ENCODE measurements around the gene CORIN.
A peak's percentile ranks its signal among the peaks of the same experiment; 100 is the strongest.

CORIN gene

GRCh38 chr4:47747846-47748494 lies 89.9 kb downstream of the CORIN start:
- H3K4me1 ChIP-seq (ENCODE audit: low read length): peaks cover 17% of the 10 kb centered on the region
- H2AFZ ChIP-seq (ENCODE audit: low read length): no peak overlapping the region
- H3K27ac ChIP-seq (ENCODE audit: low read length): no peak overlapping the region
- H3K79me2 ChIP-seq (ENCODE audit: low read length): no peaks in the 10 kb centered on the region
- DNase-seq: no peak
- no peak for TF ChIP-seq EZH2 (optimal IDR thresholded peaks at IDR 0.05; ENCODE audit: low read depth, low read length)
- no peaks in the 10 kb centered on the region for H3K9me3 ChIP-seq (replicated peaks; ENCODE audit: insufficient read depth, low read length)
- no peaks in the 10 kb centered on the region for H3K36me3 ChIP-seq (replicated peaks; ENCODE audit: insufficient read depth, low read length)
- no peak overlapping the region for H3K9ac ChIP-seq (ENCODE audit: low read length)
- no peaks in the 10 kb centered on the region for H3K9me2 ChIP-seq (replicated peaks; ENCODE audit: insufficient read depth, low read length)
- H3K4me2 ChIP-seq (ENCODE audit: low read depth, low read length): no peak overlapping the region
- peaks cover 11% of the 10 kb centered on the region for H3F3A ChIP-seq (ENCODE audit: insufficient read depth, low read length)
- H4K20me1 ChIP-seq (ENCODE audit: insufficient read depth, low read length): no peaks in the 10 kb centered on the region
- H3K27me3 ChIP-seq (replicated peaks; ENCODE audit: insufficient read depth, low read length): no peaks in the 10 kb centered on the region
- no peak overlapping the region for H3K4me3 ChIP-seq (ENCODE audit: low read length)

GRCh38 chr4:47747211-47747610 lies 90.7 kb downstream of the CORIN start:
- Histone ChIP-seq H3K4me2 (ENCODE audit: low read depth, low read length) (no peak overlapping the region), H3K4me3 (ENCODE audit: low read length) (no peak overlapping the region), H3K4me1 (ENCODE audit: low read length) (peaks cover 17% of the 10 kb centered on the region), H3K27ac (ENCODE audit: low read length) (no peak overlapping the region), H3K27me3 (replicated peaks; ENCODE audit: insufficient read depth, low read length) (no peaks in the 10 kb centered on the region), H3K36me3 (replicated peaks; ENCODE audit: insufficient read depth, low read length) (no peaks in the 10 kb centered on the region), H3K9me3 (replicated peaks; ENCODE audit: insufficient read depth, low read length) (no peaks in the 10 kb centered on the region), H3F3A (ENCODE audit: insufficient read depth, low read length) (peaks cover 11% of the 10 kb centered on the region), H3K9ac (ENCODE audit: low read length) (no peak overlapping the region), H2AFZ (ENCODE audit: low read length) (no peak overlapping the region), H3K9me2 (replicated peaks; ENCODE audit: insufficient read depth, low read length) (no peaks in the 10 kb centered on the region), H3K79me2 (ENCODE audit: low read length) (no peaks in the 10 kb centered on the region), H4K20me1 (ENCODE audit: insufficient read depth, low read length) (no peaks in the 10 kb centered on the region)
- no peak for TF ChIP-seq CTCF (IDR thresholded peaks at IDR 0.05; ENCODE audit: low read length)
- TF ChIP-seq EZH2phosphoT487 (IDR thresholded peaks at IDR 0.05; ENCODE audit: low read length): no peak
- TF ChIP-seq EZH2 (optimal IDR thresholded peaks at IDR 0.05; ENCODE audit: low read depth, low read length): no peak
- DNase-seq: no peak

GRCh38 chr4:47746122-47746521 lies 91.7 kb downstream of the CORIN start:
- Histone ChIP-seq H4K20me1 (ENCODE audit: insufficient read depth, low read length) (no peaks in the 10 kb centered on the region), H3K4me3 (ENCODE audit: low read length) (no peak overlapping the region), H3K79me2 (ENCODE audit: low read length) (no peaks in the 10 kb centered on the region), H3K4me2 (ENCODE audit: low read depth, low read length) (no peak overlapping the region), H3K9ac (ENCODE audit: low read length) (no peak overlapping the region), H3K36me3 (replicated peaks; ENCODE audit: insufficient read depth, low read length) (no peaks in the 10 kb centered on the region), H3K4me1 (ENCODE audit: low read length) (peaks cover 17% of the 10 kb centered on the region), H3F3A (ENCODE audit: insufficient read depth, low read length) (peaks cover 11% of the 10 kb centered on the region), H3K27ac (ENCODE audit: low read length) (no peak overlapping the region), H3K27me3 (replicated peaks; ENCODE audit: insufficient read depth, low read length) (no peaks in the 10 kb centered on the region), H3K9me2 (replicated peaks; ENCODE audit: insufficient read depth, low read length) (no peaks in the 10 kb centered on the region), H3K9me3 (replicated peaks; ENCODE audit: insufficient read depth, low read length) (no peaks in the 10 kb centered on the region), H2AFZ (ENCODE audit: low read length) (no peak overlapping the region)
- no peak for DNase-seq
- no peak for TF ChIP-seq CTCF (IDR thresholded peaks at IDR 0.05; ENCODE audit: low read length)
- TF ChIP-seq EZH2 (optimal IDR thresholded peaks at IDR 0.05; ENCODE audit: low read depth, low read length): no peak
- no peak for TF ChIP-seq EZH2phosphoT487 (IDR thresholded peaks at IDR 0.05; ENCODE audit: low read length)

GRCh38 chr4:47744843-47745382 lies 93.0 kb downstream of the CORIN start:
- H3K9me3 ChIP-seq (replicated peaks; ENCODE audit: insufficient read depth, low read length): no peaks in the 10 kb centered on the region
- no peaks in the 10 kb centered on the region for H4K20me1 ChIP-seq (ENCODE audit: insufficient read depth, low read length)
- peak overlapping the region; percentile 29; the same call in 1 of the 2 replicates for H3K4me2 ChIP-seq (ENCODE audit: low read depth, low read length)
- H3K9me2 ChIP-seq (replicated peaks; ENCODE audit: insufficient read depth, low read length): no peaks in the 10 kb centered on the region
- peaks cover 11% of the 10 kb centered on the region for H3F3A ChIP-seq (ENCODE audit: insufficient read depth, low read length)
- no peak for DNase-seq
- no peak overlapping the region for H3K4me3 ChIP-seq (ENCODE audit: low read length)
- H3K9ac ChIP-seq (ENCODE audit: low read length): no peak overlapping the region
- H3K27ac ChIP-seq (ENCODE audit: low read length): no peak overlapping the region
- no peaks in the 10 kb centered on the region for H3K36me3 ChIP-seq (replicated peaks; ENCODE audit: insufficient read depth, low read length)
- no peaks in the 10 kb centered on the region for H3K79me2 ChIP-seq (ENCODE audit: low read length)
- TF ChIP-seq EZH2 (optimal IDR thresholded peaks at IDR 0.05; ENCODE audit: low read depth, low read length) (no peak), EZH2phosphoT487 (IDR thresholded peaks at IDR 0.05; ENCODE audit: low read length) (no peak), CTCF (IDR thresholded peaks at IDR 0.05; ENCODE audit: low read length) (no peak)
- H3K27me3 ChIP-seq (replicated peaks; ENCODE audit: insufficient read depth, low read length): no peaks in the 10 kb centered on the region
- H2AFZ ChIP-seq (ENCODE audit: low read length): no peak overlapping the region
- peaks cover 17% of the 10 kb centered on the region for H3K4me1 ChIP-seq (ENCODE audit: low read length)

All from MM.1S (cell line).